NCI-H1092 (cell line): Measurements from ENCODE around the gene SIGLEC5.

Experiments
- DNase-seq: peaks from one replicate; lab custom pipeline; 2025; lab: John Stamatoyannopoulos, UW

The SIGLEC5 gene

DNA sequence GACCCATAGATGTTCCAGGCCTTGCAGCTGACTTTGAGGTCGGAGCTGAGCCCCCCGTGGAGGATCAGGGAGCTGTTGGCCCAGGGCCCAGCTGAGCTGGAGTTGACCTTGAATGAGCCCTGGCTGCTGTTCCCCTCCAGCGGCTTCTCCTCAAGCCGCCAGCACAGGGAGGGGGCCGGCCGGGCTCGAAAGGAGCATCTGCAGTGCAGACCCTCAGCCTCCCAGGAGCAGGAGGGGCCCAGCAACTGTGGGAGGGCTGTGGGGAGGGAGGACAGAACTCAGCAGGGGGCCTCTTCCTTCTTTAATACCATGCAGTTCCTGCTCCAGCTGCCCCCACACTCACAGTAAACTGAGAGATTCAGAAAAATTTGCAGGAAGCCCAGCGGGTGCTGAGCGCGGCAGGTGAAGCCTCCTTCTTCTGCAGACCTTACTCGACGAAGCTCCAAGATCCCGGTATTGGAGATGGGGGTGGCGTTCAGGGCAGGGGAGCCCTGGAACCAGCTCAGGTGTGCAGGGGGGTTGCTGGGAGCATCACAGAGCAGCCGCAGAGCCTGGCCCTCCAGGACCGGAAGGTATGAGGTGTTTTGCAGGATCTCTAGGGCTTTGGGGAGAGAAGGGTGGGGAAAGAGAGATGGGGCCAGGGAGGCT, 2.6 kb downstream of the SIGLEC5 start:
- no peak for DNase-seq

DNA sequence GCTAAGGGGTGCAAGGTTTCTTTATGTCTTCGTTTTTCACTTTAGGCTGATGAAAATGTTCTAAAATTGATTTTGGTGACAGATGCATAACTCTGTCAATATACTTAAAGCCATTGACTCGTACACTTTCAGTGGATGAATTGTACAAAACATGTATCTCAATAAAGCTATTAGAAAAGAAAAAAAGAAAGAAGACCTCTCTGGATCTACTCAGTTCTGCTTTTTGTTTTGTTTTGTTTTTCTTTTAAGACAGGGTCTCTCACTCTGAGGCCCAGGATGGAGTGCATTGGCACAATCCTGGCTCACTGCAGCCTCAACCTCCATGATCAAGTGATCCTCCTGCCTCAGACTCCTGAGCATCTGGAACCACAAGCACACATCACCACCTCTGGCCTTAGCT, 3.5 kb downstream of the SIGLEC5 start:
- no peak for DNase-seq

- DNase-seq: no peak
These were observed 9.0 kb downstream of the SIGLEC5 start for GRCh38 chr19:51621178-51621577.

GRCh38 chr19:51615991-51616390, 14.2 kb downstream of the SIGLEC5 start:
- DNase-seq: no peak

DNA sequence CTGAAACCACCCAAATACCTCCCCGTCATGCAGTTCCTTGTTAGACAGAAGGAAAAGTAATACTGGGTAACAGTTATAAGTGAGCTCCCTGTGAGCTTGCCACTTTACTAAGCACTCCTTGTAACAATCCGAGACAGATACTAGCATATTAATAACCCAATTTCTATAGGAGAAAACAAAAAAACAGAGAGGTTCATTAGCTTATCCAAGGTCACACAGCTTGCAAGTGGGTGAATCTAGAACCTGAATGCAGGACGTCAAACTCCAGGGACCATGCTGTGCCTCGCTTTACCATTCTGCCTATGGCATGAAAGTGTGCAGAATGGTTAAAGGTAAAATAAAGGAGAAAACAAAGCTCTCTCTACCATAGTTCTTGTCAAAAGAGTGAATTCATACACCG, 15.4 kb downstream of the SIGLEC5 start:
- DNase-seq: no peak

DNA sequence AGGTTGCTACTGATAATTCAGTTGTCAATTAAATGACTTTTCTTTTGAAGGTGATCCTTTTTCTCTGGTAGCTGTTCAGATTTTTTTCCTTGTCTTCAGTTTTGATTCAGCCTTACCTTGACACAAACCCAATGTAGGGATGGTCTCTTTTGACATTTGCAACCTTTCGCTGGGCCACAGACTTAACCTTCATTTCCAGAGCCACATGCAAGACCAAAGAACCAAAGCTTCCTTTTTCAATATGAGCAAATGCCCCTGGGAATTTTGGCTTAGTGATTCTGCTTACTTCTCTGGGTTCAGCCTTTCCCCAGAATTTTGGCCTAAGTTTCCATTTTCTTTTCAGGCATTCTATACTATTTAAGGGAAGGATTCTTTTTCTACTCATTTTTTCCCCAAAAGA, 19.6 kb downstream of the SIGLEC5 start:
- no peak for DNase-seq

- no peak for DNase-seq
These were observed 22.2 kb downstream of the SIGLEC5 start for GRCh38 chr19:51607920-51608562.

DNA sequence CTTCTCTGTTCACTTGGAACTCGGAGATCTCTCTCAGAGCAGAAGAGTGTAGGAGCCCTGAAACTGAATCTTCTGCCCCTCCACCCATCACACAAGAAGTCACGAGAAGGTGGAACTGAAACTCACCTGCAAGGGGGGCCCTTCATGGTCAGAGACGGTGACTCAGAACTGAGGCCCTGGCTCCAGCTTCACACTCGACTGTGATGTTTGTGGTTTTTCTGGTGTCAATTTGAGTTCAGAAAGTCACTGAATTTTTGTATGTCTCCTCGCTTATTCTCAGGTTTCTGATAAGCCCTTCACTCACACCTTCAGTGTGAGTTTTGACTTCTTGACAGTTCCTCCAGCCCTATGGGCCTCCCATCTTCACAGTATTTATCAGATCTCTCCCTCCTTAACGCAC, 23.1 kb downstream of the SIGLEC5 start:
- no peak for DNase-seq

DNA sequence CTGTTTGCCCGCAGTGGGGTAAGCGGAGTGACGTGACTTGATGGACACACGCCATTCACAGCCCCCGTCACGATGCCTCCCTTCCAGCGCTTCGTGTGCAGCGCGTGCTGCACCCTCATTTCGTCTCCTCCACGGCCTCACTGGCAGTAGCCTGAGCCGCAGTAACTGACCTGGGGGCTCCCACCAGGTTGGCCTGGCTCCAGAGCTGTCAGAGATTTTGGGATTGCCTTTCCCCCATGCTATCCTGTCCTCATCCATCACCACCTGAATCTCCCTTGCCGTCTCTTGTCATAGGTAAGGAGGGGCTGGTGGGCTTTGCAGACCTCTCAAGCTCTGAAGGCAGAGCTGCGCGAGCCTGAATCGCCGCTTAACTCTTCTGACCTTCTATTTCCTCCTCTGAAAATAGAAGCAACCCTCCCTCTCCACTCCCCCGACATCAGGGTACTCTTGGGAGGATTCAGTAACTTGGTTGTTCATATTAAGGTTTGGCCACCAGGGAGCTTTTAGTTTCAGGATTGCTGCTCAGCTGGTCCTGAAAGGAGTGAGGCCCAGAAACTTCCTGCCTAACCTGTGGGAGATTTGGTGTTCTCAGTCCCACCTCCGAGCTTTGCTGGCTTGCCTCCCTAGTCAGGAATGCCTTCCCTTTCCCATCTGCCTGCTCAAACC, 27.9 kb downstream of the SIGLEC5 start:
- DNase-seq: no peak

DNA sequence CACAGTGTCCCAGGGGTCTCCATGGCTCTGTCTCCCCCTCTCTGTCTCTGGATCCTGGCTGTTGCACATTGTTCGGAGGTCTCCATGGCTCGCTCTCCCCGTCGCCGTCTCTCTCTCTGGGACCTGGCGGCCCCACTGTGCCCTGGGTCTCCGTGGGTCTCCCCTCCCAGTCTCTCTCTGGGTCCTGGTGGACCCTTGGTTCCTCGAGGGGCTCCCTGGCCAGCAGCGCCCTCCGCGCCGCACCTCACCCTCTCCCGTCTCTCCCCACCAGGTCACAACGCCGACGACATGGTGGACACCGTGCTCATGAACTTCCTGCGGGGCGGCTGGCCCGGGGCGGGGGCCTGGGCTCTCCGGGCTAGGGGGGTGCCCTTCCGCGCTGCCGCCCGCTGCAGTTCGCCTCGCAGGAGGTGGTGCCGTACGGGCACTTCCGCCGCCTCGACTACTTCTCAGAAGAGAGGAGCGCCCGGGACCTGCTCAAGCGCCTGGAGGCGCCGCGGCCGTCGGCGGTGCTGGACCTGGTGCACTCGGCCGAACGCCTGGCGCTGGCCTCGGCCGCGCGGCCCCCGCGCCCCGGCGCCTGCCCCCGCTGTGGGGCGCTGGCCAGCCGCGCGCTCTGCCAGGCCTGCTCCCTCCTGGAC, 29.1 kb downstream of the SIGLEC5 start:
- no peak for DNase-seq

GRCh38 chr19:51599084-51599483, 31.1 kb downstream of the SIGLEC5 start:
- DNase-seq: no peak

DNA sequence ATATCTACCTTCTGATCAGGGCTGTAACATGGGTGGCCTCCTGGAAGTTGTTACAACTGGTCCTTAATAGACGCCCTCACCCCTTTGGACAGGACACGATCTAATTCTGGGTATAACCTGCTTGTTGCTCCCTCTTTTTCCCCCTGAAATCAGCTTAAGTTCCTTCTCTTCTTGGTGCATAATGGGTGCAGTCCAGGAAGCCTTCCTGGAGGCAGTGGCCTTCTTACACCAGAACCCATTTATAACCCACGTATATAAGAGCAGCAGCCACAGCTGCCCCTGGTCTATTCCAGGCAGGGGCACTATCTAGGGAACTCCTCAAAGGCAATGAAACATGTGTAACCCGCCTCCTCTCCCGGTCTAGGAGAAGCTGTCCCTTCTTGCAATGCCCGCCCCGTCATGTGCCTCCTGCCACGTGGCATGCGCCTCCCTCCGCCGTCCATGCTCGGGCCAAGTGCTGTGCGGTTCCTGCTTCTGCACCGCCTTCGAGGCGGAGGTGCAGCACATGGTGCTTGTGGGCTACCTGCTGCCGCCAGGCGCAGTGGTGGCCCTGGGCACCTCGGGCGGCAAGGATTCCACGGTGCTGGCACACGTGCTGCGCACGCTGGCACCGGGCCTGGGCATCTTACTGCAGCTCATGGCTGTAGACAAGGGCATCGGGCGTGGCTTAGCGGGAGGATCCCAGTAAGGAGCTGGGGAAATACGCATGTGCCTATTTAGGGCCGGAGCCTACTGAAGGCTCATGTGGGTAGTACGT, 31.9 kb downstream of the SIGLEC5 start:
- no peak for DNase-seq

DNA sequence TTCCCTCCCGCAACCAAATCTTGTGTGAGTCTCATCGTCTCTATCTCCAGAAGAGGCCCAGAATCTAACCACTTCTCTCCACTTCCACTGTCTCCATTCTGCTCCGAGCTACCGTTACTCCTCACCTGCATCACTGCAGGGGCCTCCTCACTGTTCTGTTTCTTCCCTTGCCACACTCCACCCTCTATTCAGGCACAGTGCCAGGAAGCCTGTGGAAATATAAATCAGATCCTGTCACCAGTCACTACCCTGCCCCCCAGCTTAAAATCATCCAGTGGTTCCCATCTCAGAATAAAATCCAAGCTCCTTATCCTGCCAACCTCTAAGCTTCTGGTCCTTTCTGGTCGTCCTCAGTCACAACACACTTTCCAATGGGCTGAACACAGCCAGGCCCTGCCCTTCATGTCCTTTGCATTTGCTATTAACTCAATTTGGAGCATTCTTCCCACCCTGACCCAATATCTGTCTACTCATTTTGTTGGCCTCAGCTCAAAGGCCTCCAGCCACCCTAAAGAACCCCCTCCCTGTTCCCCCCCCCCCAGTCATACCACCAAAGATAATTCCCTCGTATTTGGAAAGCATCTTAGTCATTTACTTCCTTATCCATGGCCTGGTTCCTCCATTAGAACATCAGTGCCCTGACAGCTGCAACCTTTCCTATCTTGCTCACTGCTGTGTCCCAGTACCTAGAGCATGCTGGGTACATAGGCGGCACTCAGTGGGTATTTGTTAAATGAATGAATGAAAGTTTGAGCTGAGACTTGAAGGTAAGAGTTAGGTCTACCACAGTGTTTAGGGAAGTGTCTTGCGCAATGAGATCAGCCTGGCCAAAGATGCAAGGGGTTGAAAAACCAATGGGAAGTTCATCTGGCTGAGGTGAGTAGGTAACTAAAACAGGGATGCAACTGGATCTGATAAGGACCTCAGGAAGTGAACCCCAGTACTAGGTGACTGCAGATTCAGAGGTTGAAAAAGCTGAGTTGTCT, 34.7 kb downstream of the SIGLEC5 start:
- no peak for DNase-seq

DNA sequence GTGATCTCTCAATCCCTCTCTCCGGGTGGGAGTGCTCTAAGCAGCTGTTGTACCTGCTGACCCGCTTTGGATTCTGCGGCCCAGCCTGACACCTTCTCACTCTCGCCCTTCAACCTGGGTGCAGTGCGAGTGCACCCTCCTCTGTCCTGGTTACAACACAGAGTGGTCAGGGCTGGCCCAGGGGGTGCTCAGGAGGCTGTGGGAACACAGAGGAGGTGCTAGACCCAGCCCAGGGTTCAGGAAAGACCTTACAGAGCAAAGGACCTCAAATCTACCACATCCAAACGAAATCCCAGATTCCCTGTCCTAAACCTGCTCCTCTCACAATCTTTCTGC, 35.5 kb downstream of the SIGLEC5 start:
- no peak for DNase-seq

GRCh38 chr19:51593969-51594773, 36.0 kb downstream of the SIGLEC5 start:
- peak; percentile 89 for DNase-seq

- DNase-seq: no peak
These were observed 36.9 kb downstream of the SIGLEC5 start for GRCh38 chr19:51593138-51593890.

- no peak for DNase-seq
These were observed 37.7 kb downstream of the SIGLEC5 start for GRCh38 chr19:51592521-51592920.

GRCh38 chr19:51590441-51590840, 39.8 kb downstream of the SIGLEC5 start:
- DNase-seq: no peak

DNA sequence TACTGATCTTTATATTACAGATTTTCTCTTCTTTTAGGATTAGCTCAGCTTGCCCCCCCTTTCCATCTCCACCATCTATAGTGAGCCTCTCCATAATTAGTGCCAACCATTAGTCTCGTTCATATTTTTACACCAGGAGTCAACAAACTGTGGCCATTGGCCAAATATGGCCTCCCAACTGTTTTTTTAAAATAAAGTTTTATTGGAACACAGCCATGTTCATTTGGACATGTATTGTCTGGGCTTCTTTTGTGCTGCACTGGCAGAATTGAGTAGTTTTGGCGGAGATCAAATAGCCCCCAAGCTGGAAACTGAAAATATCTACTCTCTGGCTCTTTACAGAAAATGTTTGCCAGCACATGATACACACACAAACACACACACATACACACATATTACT, 40.7 kb downstream of the SIGLEC5 start:
- DNase-seq: no peak
